Smooth muscle cell (in vitro differentiated cells): ENCODE data around the gene TJP2. TPM values are rescaled to one million over a fixed set of nuclear protein-coding genes. Genes with fewer than 3 reads are reported as not detected.

Experiments
- DNase-seq: peaks from one replicate; lab custom pipeline; 2025; ENCODE audit not compliant: unreplicated experiment; lab: John Stamatoyannopoulos, UW
- H2AFZ ChIP-seq: fragments of 200-600 bp; sonication (generic); 2 replicates; pipeline ENCODE4 v1.6.0; 2016; ENCODE audit warnings: antibody characterized with exemption, low read depth, mild to moderate bottlenecking
- H3F3A ChIP-seq: fragments of 200-600 bp; sonication (generic); 2 replicates; pipeline ENCODE4 v1.6.0; 2017; ENCODE audit warnings: antibody characterized with exemption, low read depth
- H3K27ac ChIP-seq: fragments of 200-600 bp; sonication (generic); 2 replicates; pipeline ENCODE4 v1.5.1; 2016; ENCODE audit warnings: low read depth, mild to moderate bottlenecking
- H3K27me3 ChIP-seq: fragments of 200-600 bp; sonication (generic); 2 replicates; pipeline ENCODE4 v1.6.1; 2016; ENCODE audit warnings: low read depth, mild to moderate bottlenecking
- H3K36me3 ChIP-seq: fragments of 200-600 bp; sonication (generic); 2 replicates; pipeline ENCODE4 v1.5.1; 2016; ENCODE audit warnings: low read depth
- H3K4me1 ChIP-seq: fragments of 200-600 bp; sonication (generic); 2 replicates; pipeline ENCODE4 v1.5.1; 2016; ENCODE audit warnings: low read depth
- H3K4me2 ChIP-seq: fragments of 200-600 bp; sonication (generic); 2 replicates; pipeline ENCODE4 v1.6.0; 2016; ENCODE audit warnings: mild to moderate bottlenecking
- H3K4me3 ChIP-seq: fragments of 200-600 bp; sonication (generic); 2 replicates; pipeline ENCODE4 v1.5.1; 2016; ENCODE audit warnings: mild to moderate bottlenecking
- H3K79me2 ChIP-seq: fragments of 200-600 bp; sonication (generic); 2 replicates; pipeline ENCODE4 v1.6.0; 2016; ENCODE audit warnings: low read depth, mild to moderate bottlenecking
- H3K9ac ChIP-seq: fragments of 200-600 bp; sonication (generic); 2 replicates; pipeline ENCODE4 v1.6.0; 2016; ENCODE audit warnings: low read depth
- H3K9me3 ChIP-seq: fragments of 200-600 bp; sonication (generic); replicated peaks from 2 replicates; pipeline ENCODE4 v1.5.1; 2016; ENCODE audit warnings: low read depth
- H4K20me1 ChIP-seq: fragments of 200-600 bp; sonication (generic); 2 replicates; pipeline ENCODE4 v1.6.0; 2016; ENCODE audit warnings: low read depth
- WGBS: methylation state at CpG from one replicate; pipeline ENCODE4 v1.1.7; 2016; ENCODE audit warnings: low lambda C conversion rate; 5-methylcytosine and 5-hydroxymethylcytosine counted together
- polyA plus RNA-seq: library from polyadenylated mRNA; unstranded; fragments of >200 nt; fragmentation: Nextera tagmentation; extraction: Ambion mirVana; gene quantifications from 2 replicates; pipeline ENCODE4 v1.2.1, GENCODE V29; 2016
- total RNA-seq: library from RNA; depleted of rRNA; stranded (reverse); fragments of >200 nt; gene quantifications from 2 replicates; pipeline ENCODE4 v1.2.3, GENCODE V29; 2014
- TF ChIP-seq, protein P1 (sequence below): fragments of 200-600 bp; sonication (generic); IDR thresholded peaks from 2 replicates; pipeline ENCODE4 v1.5.1; 2017; ENCODE audit warnings: borderline replicate concordance, mild to moderate bottlenecking, antibody characterized with exemption; ENCODE audit not compliant: insufficient read depth, poor library complexity, severe bottlenecking

The TJP2 gene
- total and polyA plus RNA-seq, 2 experiments from 2014 or later, result 14.9 to 48.4 TPM

DNA sequence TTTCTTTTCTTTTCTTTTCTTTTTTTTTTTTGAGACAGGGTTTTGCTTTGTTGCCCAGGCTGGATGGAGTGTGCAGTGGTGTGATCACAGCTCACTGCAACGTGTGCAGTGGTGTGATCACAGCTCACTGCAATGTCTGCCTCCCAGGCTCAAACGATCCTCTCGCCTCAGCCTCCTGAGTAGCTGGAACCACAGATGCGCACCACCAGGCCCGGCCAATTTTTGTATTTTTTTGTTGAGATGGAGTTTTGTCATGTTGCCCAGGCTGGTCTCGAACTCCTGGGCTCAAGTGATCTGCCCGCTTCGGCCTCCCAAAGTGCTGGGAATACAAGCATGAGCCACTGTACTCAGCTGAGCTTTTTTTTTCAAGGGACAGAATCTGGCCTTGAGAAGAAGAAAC, 36.8 kb upstream of the TJP2 start:
- H3K27ac ChIP-seq, result no peak overlapping the region
- no peaks in the 10 kb centered on the region for H3K9me3 ChIP-seq
- H2AFZ ChIP-seq, result no peak overlapping the region
- no peaks in the 10 kb centered on the region for H4K20me1 ChIP-seq
- H3K4me2 ChIP-seq, result no peak overlapping the region
- no peak overlapping the region for H3K9ac ChIP-seq
- no peaks in the 10 kb centered on the region for H3K27me3 ChIP-seq
- 95% methylated on average over 8 of the region's 8 CpGs for WGBS
- no peak for DNase-seq
- H3F3A ChIP-seq, result no peaks in the 10 kb centered on the region
- no peaks in the 10 kb centered on the region for H3K36me3 ChIP-seq
- no peaks in the 10 kb centered on the region for H3K79me2 ChIP-seq
- TF ChIP-seq, protein P1, sequence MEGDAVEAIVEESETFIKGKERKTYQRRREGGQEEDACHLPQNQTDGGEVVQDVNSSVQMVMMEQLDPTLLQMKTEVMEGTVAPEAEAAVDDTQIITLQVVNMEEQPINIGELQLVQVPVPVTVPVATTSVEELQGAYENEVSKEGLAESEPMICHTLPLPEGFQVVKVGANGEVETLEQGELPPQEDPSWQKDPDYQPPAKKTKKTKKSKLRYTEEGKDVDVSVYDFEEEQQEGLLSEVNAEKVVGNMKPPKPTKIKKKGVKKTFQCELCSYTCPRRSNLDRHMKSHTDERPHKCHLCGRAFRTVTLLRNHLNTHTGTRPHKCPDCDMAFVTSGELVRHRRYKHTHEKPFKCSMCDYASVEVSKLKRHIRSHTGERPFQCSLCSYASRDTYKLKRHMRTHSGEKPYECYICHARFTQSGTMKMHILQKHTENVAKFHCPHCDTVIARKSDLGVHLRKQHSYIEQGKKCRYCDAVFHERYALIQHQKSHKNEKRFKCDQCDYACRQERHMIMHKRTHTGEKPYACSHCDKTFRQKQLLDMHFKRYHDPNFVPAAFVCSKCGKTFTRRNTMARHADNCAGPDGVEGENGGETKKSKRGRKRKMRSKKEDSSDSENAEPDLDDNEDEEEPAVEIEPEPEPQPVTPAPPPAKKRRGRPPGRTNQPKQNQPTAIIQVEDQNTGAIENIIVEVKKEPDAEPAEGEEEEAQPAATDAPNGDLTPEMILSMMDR, result no peak
- H3K4me1 ChIP-seq, result peaks cover 4% of the 10 kb centered on the region
- no peak overlapping the region for H3K4me3 ChIP-seq

DNA sequence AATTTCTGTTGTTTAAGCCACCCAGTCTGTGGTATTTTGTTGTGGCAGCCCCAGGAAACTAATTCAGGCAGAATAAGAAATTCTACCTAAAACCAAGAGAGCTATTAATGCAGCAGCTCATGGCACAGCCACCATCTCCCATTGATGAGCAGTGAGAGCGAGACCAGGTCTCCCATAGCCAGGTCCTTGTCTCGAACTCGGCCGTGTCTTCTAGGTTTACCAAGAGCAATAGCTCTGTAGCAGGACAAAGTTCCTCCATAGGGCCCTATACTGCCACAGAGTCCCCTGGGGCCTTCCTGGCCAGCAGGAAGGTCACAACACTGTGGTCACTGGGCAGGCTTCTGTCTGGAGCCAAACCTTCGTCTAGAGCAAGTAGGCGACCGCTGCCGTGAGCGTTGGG, 34.5 kb upstream of the TJP2 start:
- H3K9me3 ChIP-seq, result no peaks in the 10 kb centered on the region
- H3K27ac ChIP-seq, result no peak overlapping the region
- H3K4me3 ChIP-seq, result no peak overlapping the region
- 96% methylated on average over 9 of the region's 9 CpGs for WGBS
- H4K20me1 ChIP-seq, result no peaks in the 10 kb centered on the region
- DNase-seq, result no peak
- H3F3A ChIP-seq, result no peaks in the 10 kb centered on the region
- H2AFZ ChIP-seq, result no peak overlapping the region
- peaks cover 13% of the 10 kb centered on the region for H3K79me2 ChIP-seq
- H3K9ac ChIP-seq, result no peak overlapping the region
- no peaks in the 10 kb centered on the region for H3K36me3 ChIP-seq
- TF ChIP-seq, protein P1, result no peak
- H3K27me3 ChIP-seq, result no peaks in the 10 kb centered on the region
- H3K4me2 ChIP-seq, result no peak overlapping the region
- peaks cover 4% of the 10 kb centered on the region for H3K4me1 ChIP-seq

DNA sequence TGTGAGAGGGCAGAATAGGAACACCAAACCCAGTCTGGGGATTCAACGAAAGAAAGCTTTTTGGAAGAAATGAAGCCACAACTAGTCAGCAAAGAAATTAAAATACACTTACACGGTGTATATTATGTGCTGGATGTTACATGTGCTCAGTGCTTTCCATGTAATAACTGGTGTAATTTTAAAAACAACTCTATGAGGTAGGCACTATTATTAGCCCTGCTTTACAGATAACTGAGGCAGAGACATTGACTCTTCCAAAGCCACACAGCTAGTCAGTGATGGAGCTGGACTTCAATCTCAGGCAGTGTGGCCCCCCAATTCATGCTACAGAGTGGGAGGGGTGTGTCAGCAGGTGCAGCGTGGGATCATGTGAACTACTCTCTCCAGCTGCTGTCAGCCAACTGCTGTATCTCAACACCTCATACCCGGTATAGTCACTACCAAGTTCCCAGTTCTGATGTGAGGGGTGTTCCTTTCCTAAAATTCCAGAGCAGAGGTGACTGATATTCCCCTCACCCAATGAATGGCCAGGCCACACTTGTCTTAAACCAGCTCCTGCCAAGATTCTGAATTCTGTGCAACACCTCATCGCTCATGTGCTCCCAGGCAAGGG, 33.8 kb upstream of the TJP2 start:
- 87% methylated on average over 5 of the region's 5 CpGs for WGBS
- Histone ChIP-seq H3K27me3 (no peaks in the 10 kb centered on the region), H4K20me1 (no peaks in the 10 kb centered on the region), H3K9ac (no peak overlapping the region), H3K4me2 (no peak overlapping the region), H3K9me3 (no peaks in the 10 kb centered on the region), H3K27ac (no peak overlapping the region), H3K4me1 (peaks cover 4% of the 10 kb centered on the region), H3K4me3 (no peak overlapping the region), H3K79me2 (peaks cover 13% of the 10 kb centered on the region), H3K36me3 (no peaks in the 10 kb centered on the region), H2AFZ (no peak overlapping the region), H3F3A (no peaks in the 10 kb centered on the region)
- TF ChIP-seq, protein P1, result no peak
- DNase-seq, result no peak

DNA sequence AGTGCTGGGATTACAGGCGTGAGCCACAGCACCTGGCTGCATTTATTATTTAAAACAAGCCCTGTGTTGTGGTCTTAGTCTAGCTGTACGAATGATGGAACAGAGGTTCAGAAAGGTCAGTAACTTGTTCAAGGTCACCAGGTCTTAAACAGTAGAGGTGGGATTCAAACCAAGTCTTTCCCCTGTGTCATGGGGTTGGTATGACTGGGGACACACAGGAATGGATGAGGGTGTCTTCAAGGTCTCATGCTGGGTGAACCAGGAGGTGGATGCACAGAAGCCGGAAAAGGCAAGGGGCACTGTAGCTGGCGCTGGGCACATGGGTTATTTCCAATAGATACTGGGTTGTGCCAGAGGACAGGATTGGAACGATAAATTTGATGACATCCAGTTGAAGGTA, 32.2 kb upstream of the TJP2 start:
- H3K4me3 ChIP-seq, result no peak overlapping the region
- no peak overlapping the region for H2AFZ ChIP-seq
- H3F3A ChIP-seq, result no peaks in the 10 kb centered on the region
- 98% methylated on average over 5 of the region's 5 CpGs for WGBS
- TF ChIP-seq, protein P1, result no peak
- H3K36me3 ChIP-seq, result no peaks in the 10 kb centered on the region
- DNase-seq, result no peak
- no peak overlapping the region for H3K9ac ChIP-seq
- no peaks in the 10 kb centered on the region for H3K27me3 ChIP-seq
- no peak overlapping the region for H3K4me2 ChIP-seq
- no peaks in the 10 kb centered on the region for H3K9me3 ChIP-seq
- peaks cover 13% of the 10 kb centered on the region for H3K79me2 ChIP-seq
- H3K4me1 ChIP-seq, result peaks cover under 1% of the 10 kb centered on the region
- no peak overlapping the region for H3K27ac ChIP-seq
- H4K20me1 ChIP-seq, result no peaks in the 10 kb centered on the region
